LNCaP clone FGC (cell line): ENCODE measurements around the gene FHIP1B.

ENCODE experiments used
- DNase-seq: peaks from one replicate; pipeline ENCODE4 v3.0.0-alpha.2; 2011; ENCODE audit warnings: low read depth
- H3K4me3 ChIP-seq: 2 replicates; pipeline ENCODE4 v1.5.1; 2011; ENCODE audit warnings: mild to moderate bottlenecking, low read depth, low read length, control low read depth
- CTCF ChIP-seq: IDR thresholded peaks from 2 replicates; pipeline ENCODE4 v1.5.1; 2012; ENCODE audit warnings: mild to moderate bottlenecking; ENCODE audit not compliant: control insufficient read depth, insufficient read depth; ENCODE audit errors: extremely low read depth

FHIP1B gene

GRCh38 chr11:6216501-6216900, 17.9 kb downstream of the FHIP1B start:
- no peak for TF ChIP-seq CTCF
- no peak for DNase-seq

GRCh38 chr11:6214530-6214929, 19.9 kb downstream of the FHIP1B start:
- TF ChIP-seq CTCF = no peak

More at GRCh38 chr11:6216501-6216900, 17.9 kb downstream of the FHIP1B start:
- no peak overlapping the region for H3K4me3 ChIP-seq

GRCh38 chr11:6210274-6210955, 24.0 kb downstream of the FHIP1B start:
- TF ChIP-seq CTCF = no peak
- DNase-seq = no peak
- no peak overlapping the region for H3K4me3 ChIP-seq

More at GRCh38 chr11:6214530-6214929, 19.9 kb downstream of the FHIP1B start:
- H3K4me3 ChIP-seq = no peak overlapping the region
- DNase-seq = no peak

- H3K4me3 ChIP-seq = no peak overlapping the region
- DNase-seq = no peak
Observed at GRCh38 chr11:6209801-6210200, 24.6 kb downstream of the FHIP1B start.

GRCh38 chr11:6206456-6207180, 27.8 kb downstream of the FHIP1B start:
- TF ChIP-seq CTCF = no peak
- DNase-seq = no peak
- no peak overlapping the region for H3K4me3 ChIP-seq

More at GRCh38 chr11:6209801-6210200, 24.6 kb downstream of the FHIP1B start:
- TF ChIP-seq CTCF = no peak

GRCh38 chr11:6205366-6205765, 29.1 kb downstream of the FHIP1B start, which contains the start of gene C11orf42:
TSS of gene C11orf42 (plus strand) at chr11:6205557. CDS start at chr11:6205616, 59 bp downstream.
- no peak within 1 kb of the TSS for H3K4me3 ChIP-seq
- DNase-seq = no peak
- TF ChIP-seq CTCF = no peak
